A549 treated with RU486 at 1 μM for 4 hours (cell line): ENCODE data around the gene COPE. TPM values are rescaled to one million over a fixed set of nuclear protein-coding genes. Genes with fewer than 3 reads are reported as not detected.

ENCODE experiments used
- total RNA-seq: library from RNA; stranded (reverse); fragments of 200-300 nt; extraction: Qiagen RNA extraction; gene quantifications from 5 replicates; pipeline ENCODE4 v1.2.3, GENCODE V29; 2022; ENCODE audit warnings: low read depth

COPE gene
- total RNA-seq = 137 to 167 TPM (median 160 TPM) in 5 replicates

DNA sequence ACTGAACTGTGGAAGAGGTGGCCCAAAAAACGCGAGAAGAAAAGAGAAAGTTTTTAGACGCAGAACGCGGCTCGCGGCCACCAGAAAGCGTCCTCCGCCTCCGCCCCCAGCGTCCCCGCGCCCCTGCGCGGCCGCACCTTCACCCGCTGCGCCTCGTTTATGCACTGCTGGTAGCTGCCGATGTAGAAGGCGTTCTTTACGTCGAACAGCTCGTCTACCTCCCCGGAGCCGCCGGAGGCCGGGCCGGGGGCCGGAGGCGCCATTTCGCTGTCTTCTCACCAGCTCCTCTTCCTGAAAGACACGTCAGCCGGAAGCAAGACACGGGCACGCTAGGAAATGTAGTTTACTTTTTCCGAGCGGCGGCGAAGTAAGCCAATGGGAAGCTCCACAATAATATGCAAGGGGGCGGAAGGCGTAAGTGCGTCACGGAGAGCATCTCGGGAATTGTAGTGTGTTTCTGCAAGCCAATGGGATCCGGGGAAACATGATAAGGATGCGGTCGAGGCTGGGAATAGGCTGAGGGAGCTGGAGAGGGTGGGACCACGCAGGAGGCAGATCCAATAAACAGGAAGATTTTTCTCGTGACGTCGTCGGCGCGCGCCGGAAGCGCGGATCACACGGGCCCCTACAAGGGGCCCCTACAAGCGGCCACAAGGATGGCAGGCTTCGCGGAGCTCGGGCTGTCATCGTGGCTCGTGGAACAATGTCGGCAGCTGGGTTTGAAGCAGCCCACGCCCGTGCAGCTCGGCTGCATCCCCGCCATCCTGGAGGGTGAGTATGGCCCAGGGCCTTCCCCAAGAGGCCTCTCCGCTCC is at the start of gene COPE, which contains the start of gene DDX49:
Gene COPE, minus strand, starts transcription at position 302 of the 814 bp plus-strand sequence. Its CDS starts 39 bp downstream, at position 263.
Gene DDX49, plus strand, starts transcription at position 630 of the 814 bp plus-strand sequence. Its CDS starts 27 bp downstream, at position 657.

DNA sequence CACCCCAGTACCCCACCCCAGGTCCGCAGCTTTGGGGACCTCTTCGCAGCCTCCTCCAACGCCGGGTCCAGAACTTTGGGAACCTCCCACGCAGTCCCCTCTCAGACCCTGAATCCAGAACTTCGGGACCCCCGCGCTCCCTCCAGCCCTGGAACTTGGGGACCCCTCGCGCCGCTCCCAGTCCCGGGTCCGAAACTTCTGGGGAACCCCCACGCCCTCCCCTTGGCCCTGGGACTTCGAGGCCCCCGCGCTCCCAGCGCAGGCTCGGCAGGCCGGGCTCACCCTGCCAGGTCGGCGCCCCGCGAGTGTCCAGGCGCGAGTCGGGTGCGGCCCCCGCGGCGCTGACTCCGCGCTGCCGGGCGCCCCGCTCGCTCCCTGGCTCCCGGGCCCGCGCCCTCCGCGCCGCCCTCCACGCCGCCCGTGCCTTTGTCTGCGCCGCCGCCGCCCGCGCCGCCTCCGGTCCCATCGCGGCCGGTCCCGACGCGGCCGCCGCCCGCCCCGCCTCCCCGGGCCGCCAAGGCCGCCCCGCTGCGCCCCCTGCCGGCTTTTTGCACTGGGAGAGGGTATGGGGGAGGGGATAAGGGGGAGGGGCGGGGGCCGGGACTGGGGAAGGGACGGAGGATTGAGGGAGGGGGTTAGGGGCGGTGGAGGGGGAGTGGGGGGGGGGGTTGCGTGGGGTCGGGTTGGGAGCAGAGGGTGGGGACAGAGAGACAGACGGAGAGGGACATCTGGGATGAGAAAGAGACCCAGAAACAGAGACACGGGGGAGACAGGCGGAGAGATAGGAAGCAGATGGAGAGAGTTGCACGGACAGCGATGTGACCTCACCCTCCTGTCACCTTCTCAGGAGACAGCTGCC is 21.8 kb upstream of the COPE start, which contains the start of gene HOMER3:
Gene HOMER3, minus strand, starts transcription at position 449 of the 859 bp plus-strand sequence. CDS start 2,235 bp downstream, outside the sequence.

GRCh38 chr19:18895824-18896341 is 23.3 kb downstream of the COPE start, which contains the start of gene CERS1:
CERS1 (minus strand) TSS chr19:18896158; CDS start chr19:18896072, 86 bp downstream.

Other genes with a start within 250 kb of the COPE start
- gene CRTC1, start 235.7 kb downstream of the COPE start, total RNA-seq = 3.2 to 5.4 TPM (median 4.1 TPM) in 5 replicates
- gene COMP, start 128.1 kb downstream of the COPE start, total RNA-seq = 0.08 to 0.10 TPM in 2 of 5 replicates, not detected in the others
- 33.1 to 43.0 TPM (median 41.9 TPM) in 5 replicates for gene UPF1, start 87.4 kb downstream of the COPE start, total RNA-seq
- gene CERS1, start 23.2 kb downstream of the COPE start, total RNA-seq = 3.2 to 5.8 TPM (median 4.9 TPM) in 5 replicates
- gene DDX49, start 328 bp upstream of the COPE start, total RNA-seq = 27.8 to 48.0 TPM (median 43.2 TPM) in 5 replicates
- 24.7 to 34.5 TPM (median 30.0 TPM) in 5 replicates for gene HOMER3, start 21.8 kb upstream of the COPE start, total RNA-seq
- gene SUGP2, start 114.1 kb upstream of the COPE start, total RNA-seq = 22.9 to 33.5 TPM (median 29.4 TPM) in 5 replicates
- 25.7 to 30.8 TPM (median 28.4 TPM) in 5 replicates for gene ARMC6, start 114.2 kb upstream of the COPE start, total RNA-seq
- 0.34 to 0.94 TPM (median 0.66 TPM) in 5 replicates for gene SLC25A42, start 144.6 kb upstream of the COPE start, total RNA-seq
- gene TMEM161A, start 219.1 kb upstream of the COPE start, total RNA-seq = 18.4 to 26.4 TPM (median 24.2 TPM) in 5 replicates